Measurements from ENCODE around the gene PARM1. TPM values are rescaled to one million over a fixed set of nuclear protein-coding genes. Genes with fewer than 3 reads are reported as not detected.

PARM1 gene
- total RNA-seq, 1 donor from 2014 or later: not detected

GRCh38 chr4:74930162-74930561 is 2.8 kb upstream of the PARM1 start:
- Mint-ChIP-seq H3K27ac (ENCODE audit: unreplicated experiment) (no peak overlapping the region), H3K4me1 (ENCODE audit: unreplicated experiment) (peaks cover 23% of the 10 kb centered on the region), H3K9me3 (ENCODE audit: unreplicated experiment) (no peaks in the 10 kb centered on the region), H3K36me3 (ENCODE audit: unreplicated experiment) (no peaks in the 10 kb centered on the region), H3K27me3 (ENCODE audit: unreplicated experiment) (peaks cover 64% of the 10 kb centered on the region), H3K4me3 (ENCODE audit: unreplicated experiment) (no peak overlapping the region)
- no peak for DNase-seq (ENCODE audit: extremely low spot score, unreplicated experiment)
- TF ChIP-seq CTCF (IDR thresholded peaks at IDR 0.05): no peak

GRCh38 chr4:74931376-74931775 is 1.5 kb upstream of the PARM1 start:
- no peak for TF ChIP-seq CTCF (IDR thresholded peaks at IDR 0.05)
- DNase-seq (ENCODE audit: extremely low spot score, unreplicated experiment): no peak
- Mint-ChIP-seq H3K4me3 (ENCODE audit: unreplicated experiment) (no peak overlapping the region), H3K36me3 (ENCODE audit: unreplicated experiment) (no peaks in the 10 kb centered on the region), H3K9me3 (ENCODE audit: unreplicated experiment) (no peaks in the 10 kb centered on the region), H3K4me1 (ENCODE audit: unreplicated experiment) (peaks cover 24% of the 10 kb centered on the region), H3K27me3 (ENCODE audit: unreplicated experiment) (peaks cover 61% of the 10 kb centered on the region), H3K27ac (ENCODE audit: unreplicated experiment) (no peak overlapping the region)

- no peak for DNase-seq (ENCODE audit: extremely low spot score, unreplicated experiment)
- H3K27me3 Mint-ChIP-seq (ENCODE audit: unreplicated experiment): peaks cover 66% of the 10 kb centered on the region
- no peak overlapping the region for H3K27ac Mint-ChIP-seq (ENCODE audit: unreplicated experiment)
- H3K9me3 Mint-ChIP-seq (ENCODE audit: unreplicated experiment): no peaks in the 10 kb centered on the region
- TF ChIP-seq CTCF (IDR thresholded peaks at IDR 0.05): no peak
- no peaks in the 10 kb centered on the region for H3K36me3 Mint-ChIP-seq (ENCODE audit: unreplicated experiment)
- no peak overlapping the region for H3K4me3 Mint-ChIP-seq (ENCODE audit: unreplicated experiment)
- H3K4me1 Mint-ChIP-seq (ENCODE audit: unreplicated experiment): peaks cover 24% of the 10 kb centered on the region
Measured at GRCh38 chr4:74932010-74932409, 906 bp upstream of the PARM1 start.

GRCh38 chr4:74933562-74934015 is 673 bp downstream of the PARM1 start:
- H3K4me3 Mint-ChIP-seq (ENCODE audit: unreplicated experiment): peak overlapping the region; percentile 67
- no peak overlapping the region for H3K27ac Mint-ChIP-seq (ENCODE audit: unreplicated experiment)
- H3K36me3 Mint-ChIP-seq (ENCODE audit: unreplicated experiment): no peaks in the 10 kb centered on the region
- no peak for TF ChIP-seq CTCF (IDR thresholded peaks at IDR 0.05)
- peaks cover 73% of the 10 kb centered on the region for H3K27me3 Mint-ChIP-seq (ENCODE audit: unreplicated experiment)
- H3K9me3 Mint-ChIP-seq (ENCODE audit: unreplicated experiment): no peaks in the 10 kb centered on the region
- DNase-seq (ENCODE audit: extremely low spot score, unreplicated experiment): no peak
- H3K4me1 Mint-ChIP-seq (ENCODE audit: unreplicated experiment): peaks cover 24% of the 10 kb centered on the region

GRCh38 chr4:74934016-74934831 is 1.3 kb downstream of the PARM1 start:
- Mint-ChIP-seq H3K36me3 (ENCODE audit: unreplicated experiment) (no peaks in the 10 kb centered on the region), H3K27ac (ENCODE audit: unreplicated experiment) (no peak overlapping the region), H3K9me3 (ENCODE audit: unreplicated experiment) (no peaks in the 10 kb centered on the region), H3K4me1 (ENCODE audit: unreplicated experiment) (peaks cover 24% of the 10 kb centered on the region), H3K4me3 (ENCODE audit: unreplicated experiment) (peak overlapping the region; percentile 67), H3K27me3 (ENCODE audit: unreplicated experiment) (peaks cover 70% of the 10 kb centered on the region)
- no peak for TF ChIP-seq CTCF (IDR thresholded peaks at IDR 0.05)
- DNase-seq (ENCODE audit: extremely low spot score, unreplicated experiment): no peak

Measured in osteocyte (in vitro differentiated cells).